ENCODE data around the gene IGSF6.

IGSF6 gene

DNA sequence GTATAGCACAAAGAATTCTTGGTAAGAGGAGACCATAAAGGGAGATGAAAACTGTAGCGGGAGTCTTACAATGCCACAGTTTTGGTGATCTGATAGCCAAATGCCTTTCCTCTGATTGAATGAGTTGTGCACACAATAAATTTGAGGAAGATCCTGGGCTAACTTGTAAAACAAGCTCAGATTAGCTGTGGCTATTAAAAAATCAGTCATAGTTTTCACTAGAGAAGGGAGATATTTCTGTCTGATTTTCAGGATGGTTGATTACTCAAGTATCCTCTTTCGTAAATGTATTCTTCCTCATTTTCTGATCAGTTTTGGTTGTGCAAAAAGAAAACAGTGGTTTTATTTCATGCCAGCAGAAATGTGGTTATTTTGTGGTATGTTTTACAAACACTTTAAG lies 62.1 kb downstream of the IGSF6 start:
- TF ChIP-seq, protein P1, sequence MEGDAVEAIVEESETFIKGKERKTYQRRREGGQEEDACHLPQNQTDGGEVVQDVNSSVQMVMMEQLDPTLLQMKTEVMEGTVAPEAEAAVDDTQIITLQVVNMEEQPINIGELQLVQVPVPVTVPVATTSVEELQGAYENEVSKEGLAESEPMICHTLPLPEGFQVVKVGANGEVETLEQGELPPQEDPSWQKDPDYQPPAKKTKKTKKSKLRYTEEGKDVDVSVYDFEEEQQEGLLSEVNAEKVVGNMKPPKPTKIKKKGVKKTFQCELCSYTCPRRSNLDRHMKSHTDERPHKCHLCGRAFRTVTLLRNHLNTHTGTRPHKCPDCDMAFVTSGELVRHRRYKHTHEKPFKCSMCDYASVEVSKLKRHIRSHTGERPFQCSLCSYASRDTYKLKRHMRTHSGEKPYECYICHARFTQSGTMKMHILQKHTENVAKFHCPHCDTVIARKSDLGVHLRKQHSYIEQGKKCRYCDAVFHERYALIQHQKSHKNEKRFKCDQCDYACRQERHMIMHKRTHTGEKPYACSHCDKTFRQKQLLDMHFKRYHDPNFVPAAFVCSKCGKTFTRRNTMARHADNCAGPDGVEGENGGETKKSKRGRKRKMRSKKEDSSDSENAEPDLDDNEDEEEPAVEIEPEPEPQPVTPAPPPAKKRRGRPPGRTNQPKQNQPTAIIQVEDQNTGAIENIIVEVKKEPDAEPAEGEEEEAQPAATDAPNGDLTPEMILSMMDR (IDR thresholded peaks at IDR 0.05; ENCODE audit: borderline replicate concordance, insufficient read depth, low read depth, low read length): no peak

DNA sequence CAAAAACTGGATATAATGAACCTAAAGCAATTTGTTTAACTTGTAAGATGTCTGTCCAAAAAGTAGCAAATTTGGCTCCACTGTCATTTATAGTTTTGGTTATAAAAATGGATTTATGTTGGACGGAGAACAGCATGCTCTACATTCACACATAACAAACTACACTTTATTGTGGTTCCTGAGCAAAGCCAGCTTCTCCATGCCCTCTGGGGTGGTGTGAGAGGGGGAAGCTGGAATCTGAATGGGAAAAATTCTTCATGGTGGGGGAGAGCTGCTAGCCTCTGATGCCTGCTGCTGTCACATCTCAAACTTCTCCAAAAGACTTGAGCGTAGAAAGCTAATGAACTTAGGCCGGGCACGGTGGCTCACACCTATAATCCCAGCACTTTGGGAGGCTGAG lies 62.9 kb downstream of the IGSF6 start:
- TF ChIP-seq, protein P1 (IDR thresholded peaks at IDR 0.05; ENCODE audit: borderline replicate concordance, insufficient read depth, low read depth, low read length): no peak
- no peak overlapping the region for H3K4me3 ChIP-seq (ENCODE audit: low read depth, low read length)

More for the DNA sequence above, 62.1 kb downstream of the IGSF6 start:
- no peak overlapping the region for H3K4me3 ChIP-seq (ENCODE audit: low read depth, low read length)

Measured in GM12875 (cell line).